Measurements from ENCODE around the gene TSKU.

TSKU gene

DNA sequence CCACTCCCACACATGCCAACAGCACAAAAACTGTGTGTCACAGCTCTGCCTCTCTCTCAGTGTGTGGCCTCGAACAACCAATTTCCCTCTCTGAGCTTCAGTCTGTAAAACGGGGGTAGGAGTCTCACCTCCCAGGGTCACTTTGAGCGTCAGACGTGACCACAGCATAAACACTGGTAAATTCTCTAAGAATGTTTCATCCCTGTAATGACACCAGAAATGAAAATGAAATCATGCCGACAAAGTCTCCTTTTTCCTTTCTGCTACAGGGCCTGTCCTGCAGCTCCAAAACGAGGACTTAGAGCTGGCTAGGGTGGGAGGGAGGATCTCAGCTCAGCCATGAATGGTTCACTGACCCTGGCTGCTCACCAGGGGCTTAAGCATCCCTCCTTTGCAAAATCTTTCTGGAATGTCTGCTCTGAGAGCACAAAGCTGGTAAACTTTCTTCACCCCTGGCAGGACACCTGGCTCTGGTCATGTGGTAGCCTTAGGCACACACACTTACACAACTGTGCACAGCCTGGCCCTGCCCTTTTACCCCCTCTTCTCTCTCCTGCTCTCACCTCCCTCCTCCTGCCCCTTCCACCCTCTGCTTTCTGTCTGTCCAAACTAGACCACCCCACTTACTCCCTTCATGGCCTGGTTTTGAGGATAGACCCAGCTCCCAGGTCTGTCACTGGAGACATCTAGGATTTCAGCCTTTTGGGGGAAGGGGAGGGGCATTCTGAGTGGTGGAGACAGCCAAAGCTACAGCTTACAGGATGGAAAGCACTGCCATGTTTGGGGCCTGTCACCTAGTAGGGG is 12.3 kb upstream of the TSKU start:
- DNase-seq (ENCODE audit: low spot score) = no peak

DNA sequence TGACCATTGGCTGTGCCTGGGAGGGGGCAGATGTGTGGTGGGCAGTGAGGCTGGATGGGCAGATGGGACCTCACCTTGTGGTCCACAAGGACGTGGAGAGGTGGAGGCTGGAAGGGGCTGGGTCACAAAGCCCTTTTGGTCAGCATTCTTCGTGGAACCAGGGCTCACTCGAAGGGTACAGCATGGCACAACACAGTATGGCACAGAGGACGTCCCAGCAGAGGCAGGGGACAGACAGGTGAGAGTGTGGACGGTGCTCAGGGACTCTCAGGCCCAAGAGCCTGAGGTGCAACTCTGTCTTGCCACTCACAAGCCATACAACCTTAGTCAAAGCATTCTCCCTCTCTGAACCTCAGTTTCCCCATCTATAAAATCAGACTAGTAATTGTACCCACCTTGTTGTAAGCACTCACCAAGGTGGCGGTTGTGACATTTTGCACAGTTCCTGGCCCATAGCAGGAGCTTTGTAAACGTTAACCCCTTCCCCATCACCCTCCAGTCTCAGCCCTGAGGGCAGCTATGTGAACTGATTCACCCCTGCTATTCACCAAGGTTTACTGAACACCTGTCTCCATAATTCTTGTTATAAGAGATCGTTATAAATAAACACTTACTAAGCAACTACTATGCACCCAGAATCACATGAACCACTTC is 11.6 kb upstream of the TSKU start:
- no peak for DNase-seq (ENCODE audit: low spot score)

DNA sequence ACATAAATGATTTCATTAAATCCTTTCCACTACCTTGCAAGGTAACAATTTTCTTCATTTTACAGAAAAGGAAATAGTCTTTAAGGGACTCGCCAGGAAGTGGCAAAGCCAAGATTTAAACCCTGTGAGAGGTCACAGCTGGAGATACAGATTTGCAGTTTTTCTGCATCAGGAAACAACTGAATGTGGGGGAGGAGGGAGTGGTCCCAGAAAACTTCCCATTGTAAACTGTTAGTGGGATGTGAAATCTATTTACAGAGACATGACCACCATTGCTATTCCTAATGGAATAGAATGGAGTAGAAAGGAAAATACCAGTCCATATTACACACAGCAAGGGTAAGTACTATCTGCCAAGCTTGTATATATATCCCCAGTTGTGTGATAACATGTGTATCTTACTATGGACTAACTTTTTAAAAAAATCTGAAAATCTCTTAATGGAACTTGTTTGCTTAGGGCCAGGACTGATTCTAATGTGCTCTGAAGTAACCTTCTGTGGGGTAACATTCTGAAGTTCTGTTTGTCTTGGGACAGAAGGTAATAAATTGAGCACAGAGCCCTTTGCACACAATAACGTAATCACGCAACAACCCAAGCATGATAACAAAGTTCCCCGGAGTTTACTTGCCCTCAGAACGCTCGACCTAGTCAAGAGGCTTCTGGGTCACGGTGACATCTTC is 10.9 kb upstream of the TSKU start:
- no peak for DNase-seq (ENCODE audit: low spot score)

DNA sequence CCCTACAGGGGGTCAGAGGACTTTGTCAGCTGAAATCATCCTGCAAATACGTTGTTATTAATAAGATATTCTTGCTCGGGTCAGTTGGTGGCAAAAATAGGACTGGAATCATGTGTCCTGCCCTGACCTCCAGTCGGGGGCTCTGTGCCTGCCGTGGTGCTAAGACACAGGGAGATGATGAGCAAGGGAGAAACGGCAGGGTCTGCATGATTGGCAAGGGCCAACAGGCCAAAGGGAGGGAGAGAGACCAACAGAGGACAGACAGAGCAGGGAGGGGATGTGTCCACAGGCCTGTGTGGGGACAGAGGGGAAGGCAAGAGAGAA is 10.4 kb upstream of the TSKU start:
- DNase-seq (ENCODE audit: low spot score) = no peak

DNA sequence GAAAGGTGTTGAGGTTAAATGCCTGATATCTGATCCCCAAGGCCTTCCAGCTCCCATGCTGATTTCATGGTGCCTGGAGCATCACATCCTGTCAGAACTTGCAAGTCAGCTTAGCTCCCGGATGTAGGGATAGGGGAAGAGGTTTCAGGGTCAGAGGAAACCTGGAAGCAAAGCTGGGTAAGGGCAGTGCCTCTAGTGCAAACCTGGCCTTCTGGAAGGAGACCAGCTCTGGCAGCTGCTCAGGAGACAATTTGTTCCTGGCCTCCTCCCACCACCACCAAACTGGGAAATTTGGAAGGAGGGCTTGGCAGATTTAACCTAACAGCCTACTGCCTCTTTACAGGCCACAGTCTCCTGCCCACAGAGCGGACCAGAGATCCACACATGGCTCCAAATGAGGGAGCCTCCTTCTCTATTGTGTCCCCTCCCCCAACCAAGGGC is 9.2 kb upstream of the TSKU start:
- DNase-seq (ENCODE audit: low spot score) = no peak

DNA sequence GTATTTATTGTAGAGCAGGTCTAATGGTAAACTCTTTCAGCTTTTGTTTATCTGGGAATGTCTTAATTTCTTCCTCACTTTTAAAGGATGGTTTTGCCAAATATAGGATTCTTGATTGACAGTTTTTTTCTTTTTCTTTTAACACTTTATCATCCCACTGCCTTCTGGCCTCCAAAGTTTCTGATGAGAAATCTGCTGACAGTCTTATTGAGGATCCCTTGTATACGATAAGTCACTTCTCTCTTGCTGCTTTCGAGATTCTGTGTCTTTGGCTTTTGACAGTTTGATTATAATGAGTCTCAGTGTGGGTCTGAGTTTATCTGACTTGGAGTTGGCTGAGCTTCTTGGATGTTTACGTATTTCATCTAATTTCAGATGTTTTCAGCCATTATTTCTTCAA is 6.7 kb upstream of the TSKU start:
- no peak for DNase-seq (ENCODE audit: low spot score)

DNA sequence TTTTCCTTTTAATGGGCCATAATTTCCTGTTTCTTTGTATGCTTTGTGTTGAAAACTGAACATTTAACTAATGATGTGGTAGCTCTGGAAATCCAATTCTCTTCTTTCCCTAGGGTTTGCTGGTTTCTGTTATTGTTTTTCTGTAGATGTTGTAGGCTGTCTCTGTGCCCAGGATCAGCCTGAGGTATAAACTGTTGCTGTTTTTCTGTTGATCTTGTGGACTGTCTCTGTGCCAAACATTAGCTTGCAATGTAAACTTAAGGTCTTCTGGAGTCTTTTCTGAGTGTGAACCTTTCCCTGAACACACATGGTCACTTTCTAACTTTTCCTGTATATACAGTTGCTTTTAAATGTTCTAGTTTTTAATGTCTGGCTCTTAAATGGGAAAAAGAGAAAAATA is 5.9 kb upstream of the TSKU start:
- no peak for DNase-seq (ENCODE audit: low spot score)

DNA sequence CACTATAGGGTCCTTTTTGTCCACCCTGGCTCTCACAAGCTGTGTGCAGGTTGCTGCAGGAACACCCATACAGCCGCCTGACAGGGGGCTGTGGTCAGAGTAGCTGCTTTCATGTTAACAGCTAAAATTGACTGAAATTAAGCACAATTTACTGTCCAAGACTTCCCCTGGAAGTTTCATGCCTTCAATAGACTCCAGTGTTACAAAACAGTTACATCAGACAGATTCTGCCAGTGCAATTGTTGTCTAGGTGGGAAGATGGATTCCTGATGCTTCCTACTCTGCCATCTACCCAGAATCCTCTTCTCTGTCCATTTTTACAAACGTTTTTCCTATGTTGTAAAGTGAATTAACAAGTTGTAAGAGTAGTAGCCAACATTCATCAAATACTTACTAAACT is 5.3 kb upstream of the TSKU start:
- DNase-seq (ENCODE audit: low spot score) = no peak

DNA sequence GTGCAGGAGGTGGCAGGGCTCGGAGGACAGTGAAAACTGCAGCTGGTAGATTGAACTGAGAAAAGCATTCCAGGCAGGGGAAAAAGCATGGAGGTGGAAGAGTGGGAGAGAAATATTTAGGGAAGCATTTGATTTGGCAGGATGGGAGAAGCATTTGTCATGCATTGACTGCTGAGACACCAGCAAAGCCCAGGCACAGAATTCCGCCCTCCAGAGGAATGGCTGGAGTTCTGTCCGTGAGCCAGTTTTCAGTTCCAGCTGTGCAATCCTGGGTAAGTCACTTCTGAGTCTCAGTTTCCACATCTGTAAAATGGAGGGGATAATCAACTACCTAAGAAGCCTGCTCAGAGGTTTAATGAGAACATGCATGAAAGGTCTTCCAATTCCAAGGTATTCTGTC is 4.3 kb upstream of the TSKU start:
- DNase-seq (ENCODE audit: low spot score) = no peak

DNA sequence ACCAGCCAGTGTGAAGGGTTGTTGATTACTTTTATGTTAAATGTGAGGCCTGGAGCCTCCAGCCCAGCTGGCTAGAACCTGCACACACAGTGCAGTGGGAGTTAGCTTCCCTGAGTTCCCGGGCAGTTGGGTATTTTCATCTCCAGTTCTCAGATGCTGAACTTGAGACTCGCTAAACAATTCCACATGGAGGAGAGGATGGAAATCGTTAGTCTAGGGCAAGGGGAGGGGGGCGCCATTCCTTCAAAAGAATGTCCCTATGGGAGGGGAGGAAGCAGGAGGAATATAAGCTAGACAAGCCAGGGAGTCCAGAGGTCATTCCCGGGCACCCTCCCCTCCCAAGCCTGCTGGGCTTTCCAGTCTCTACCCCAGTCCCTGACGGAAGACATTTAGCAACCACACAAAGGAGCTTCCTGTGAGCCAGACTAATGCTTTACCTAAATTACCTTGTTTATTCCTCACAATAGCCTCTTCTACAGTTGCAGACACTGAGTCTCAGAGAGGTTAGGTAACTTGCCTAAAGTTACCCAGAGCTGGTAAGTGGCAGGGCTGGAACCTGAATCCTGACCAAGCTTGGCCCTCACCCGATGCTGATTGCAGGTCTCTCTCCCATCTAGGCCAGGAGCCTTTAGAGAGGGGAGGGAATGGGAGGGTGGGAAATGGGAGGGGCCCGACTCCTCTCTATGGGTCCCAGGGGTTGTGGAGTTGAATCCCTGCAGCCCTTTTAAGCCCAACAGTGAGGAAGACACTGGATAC is 1.9 kb upstream of the TSKU start:
- no peak for DNase-seq (ENCODE audit: low spot score)

DNA sequence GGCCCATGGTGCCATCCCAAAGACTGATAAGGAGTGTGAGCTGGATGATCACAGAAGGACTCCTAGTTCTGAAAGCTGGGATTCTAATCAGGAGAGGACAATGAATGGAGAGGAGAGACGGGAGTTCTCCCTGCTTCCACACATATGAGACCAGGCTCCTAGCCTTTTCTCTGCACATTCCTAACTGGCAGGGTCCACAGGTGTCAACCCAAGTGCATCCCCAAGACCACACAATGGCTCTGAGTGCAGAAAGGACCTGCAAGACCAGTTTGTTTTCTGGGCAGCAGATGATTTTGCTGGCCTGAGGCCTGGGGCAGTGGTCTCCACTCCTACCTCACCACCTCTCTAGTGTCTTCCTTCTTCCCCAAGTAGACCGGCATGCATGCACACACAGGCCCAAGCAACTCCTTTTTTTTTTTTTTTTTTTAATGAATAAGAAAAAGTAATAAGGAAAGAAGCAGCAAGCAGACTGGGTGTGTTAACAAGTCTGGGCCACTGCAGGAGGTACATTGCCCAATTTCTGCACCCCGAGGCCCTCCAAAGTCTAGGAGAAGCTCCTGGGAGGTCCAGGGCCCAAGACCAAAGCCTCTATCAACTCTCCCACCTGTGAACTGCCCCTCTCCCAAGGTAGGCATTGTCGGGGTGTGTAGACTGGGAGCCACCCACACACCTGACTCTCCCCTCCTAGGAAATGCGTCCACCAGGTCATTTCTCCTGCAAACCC is 1.2 kb upstream of the TSKU start:
- no peak for DNase-seq (ENCODE audit: low spot score)

DNA sequence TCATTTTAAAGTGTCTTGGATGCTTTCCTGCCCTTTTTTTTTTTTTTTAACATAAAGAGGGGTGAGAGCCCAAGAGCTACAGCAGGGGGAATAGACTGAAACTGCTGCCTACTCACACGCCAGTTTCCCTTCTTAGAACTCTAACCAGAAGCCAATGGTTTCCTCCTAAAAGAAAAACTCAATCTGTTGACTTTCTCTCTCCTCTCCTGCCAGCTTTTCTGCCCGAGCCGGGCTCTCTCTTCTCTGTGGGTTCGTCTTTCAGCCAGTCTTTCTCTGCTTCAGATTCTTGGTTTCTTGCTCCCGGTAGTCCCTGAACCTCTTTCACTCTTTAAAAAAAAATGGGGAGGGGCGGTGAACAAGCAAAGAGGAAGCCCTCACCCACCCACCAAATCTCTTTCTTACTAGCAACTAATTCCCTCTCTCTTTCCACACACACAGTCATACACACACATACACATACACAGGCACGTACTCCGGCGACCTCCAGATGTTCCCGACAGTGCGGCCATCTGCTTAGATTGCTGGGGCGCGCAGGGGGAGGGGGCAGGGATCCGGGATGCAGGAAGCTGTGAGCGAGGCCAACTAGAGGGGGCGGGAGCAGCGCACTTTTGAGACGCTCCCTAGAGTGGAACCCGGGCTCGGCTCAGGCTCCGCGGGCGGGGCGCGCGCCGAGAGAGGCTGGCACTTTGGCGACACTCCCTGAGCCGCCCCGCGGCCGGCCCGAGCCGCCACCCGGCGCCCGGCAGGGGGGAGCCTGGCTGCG is 444 bp upstream of the TSKU start:
- peak; percentile 90 for DNase-seq (ENCODE audit: low spot score)

DNA sequence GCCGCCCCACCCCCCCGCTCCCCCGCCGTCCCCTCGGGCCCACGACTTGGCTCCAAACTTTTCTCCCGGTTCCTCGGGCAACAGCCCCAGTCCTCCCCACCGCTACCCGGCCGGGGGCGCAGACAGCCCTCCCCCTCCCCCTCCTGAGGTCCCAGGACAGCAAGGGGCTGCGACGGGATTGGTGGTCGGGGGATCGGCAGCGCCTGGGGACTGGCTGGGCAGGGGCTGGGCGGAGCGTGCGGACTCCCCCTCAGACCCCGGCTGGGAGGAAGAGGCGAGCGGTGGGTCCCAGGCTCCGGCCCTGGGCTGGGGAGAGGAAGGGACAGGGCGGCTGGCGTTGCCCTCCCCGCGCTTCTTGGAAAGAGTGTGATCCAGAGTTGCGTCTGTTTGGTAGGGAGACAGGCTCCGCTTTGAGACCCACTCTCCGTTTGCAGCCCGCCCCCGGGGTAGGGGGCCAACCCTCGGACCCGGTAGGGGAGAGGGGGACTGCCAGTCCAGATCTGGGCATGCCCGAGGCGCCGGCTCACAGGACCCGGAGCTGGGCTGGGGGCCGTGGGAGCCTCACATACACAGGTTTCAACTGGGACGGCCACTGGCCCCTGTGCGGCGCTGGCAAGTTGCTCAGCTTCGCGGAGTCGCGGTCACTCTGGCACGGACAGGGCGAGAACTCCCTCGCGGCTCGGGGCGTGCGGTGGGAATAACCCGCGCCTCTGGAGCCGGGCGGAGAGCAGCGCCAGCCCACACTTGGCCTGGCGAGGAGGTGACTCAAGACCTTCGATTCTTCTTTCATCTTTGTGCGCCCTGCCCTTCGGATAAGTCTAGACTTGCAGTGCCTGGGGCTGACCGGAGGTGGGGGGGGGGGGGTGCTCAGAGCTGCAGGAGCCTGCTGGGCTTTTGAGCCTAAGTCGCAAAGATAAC is 999 bp downstream of the TSKU start:
- DNase-seq (ENCODE audit: low spot score) = peak; percentile 97

DNA sequence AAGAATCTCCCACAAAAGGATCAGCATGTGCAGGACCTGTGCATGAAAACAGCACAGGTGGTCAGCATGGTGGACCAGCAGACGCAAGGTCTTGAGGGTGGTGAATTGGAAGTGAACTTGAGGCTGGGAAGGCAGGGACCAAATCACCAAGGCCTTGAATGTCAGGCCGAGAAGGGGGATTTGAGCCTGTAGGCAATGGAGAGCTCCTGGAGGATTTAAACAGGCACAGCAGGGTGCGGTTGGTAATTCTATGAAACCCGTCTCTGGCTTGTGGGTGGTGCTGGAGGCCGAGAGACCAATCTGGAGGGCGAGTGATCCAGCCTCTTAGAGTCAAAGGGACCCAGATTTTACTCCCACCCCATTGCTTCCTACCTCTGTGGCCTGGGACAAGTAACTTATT is 2.4 kb downstream of the TSKU start:
- no peak for DNase-seq (ENCODE audit: low spot score)

DNA sequence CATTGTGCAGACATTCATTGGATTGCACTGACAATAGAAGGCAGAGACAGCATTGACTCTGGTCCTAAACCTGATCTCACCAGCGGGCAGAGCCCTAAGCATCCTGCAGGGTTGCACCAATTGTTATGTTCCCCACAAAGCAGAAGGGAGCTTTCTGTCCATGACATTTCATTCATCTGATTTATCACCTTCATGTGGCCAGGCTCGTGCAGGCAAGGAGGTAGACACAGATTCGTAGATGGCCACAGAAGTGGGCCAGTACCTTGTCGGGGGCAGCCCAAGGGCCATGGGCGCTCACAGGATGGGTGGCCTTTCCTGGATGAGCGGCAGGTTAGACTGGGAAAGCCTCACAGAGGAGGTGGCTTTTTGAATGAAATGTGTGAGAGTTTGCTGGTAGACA is 2.9 kb downstream of the TSKU start:
- DNase-seq (ENCODE audit: low spot score) = no peak

DNA sequence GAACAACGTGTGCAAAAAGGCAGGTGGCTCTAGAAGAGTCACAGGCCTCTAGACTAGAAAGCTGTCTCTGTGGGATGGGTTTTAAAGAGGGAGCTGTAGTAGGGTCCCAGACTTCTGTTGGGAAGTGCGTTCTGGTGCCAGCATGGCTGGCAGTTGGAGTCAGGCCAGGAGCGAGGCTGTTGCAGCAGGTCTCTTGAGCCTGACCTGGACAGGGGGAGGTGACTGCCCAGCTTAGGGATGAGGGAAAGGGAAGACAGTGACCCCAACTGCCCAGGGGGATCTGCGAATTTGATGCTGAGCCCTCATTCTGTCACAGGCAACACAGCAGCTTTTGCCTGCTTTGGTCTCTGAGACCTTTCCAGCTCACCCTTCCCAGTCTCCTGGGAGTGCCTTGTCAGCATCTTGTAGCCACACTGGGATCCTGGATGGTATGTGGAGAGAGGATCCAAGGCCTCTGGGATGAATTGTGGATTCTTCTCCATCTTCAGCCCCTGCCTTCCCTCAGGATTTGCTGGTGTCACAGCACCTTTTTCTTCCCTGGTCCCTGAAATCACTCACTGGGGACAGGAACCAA is 3.4 kb downstream of the TSKU start:
- no peak for DNase-seq (ENCODE audit: low spot score)

DNA sequence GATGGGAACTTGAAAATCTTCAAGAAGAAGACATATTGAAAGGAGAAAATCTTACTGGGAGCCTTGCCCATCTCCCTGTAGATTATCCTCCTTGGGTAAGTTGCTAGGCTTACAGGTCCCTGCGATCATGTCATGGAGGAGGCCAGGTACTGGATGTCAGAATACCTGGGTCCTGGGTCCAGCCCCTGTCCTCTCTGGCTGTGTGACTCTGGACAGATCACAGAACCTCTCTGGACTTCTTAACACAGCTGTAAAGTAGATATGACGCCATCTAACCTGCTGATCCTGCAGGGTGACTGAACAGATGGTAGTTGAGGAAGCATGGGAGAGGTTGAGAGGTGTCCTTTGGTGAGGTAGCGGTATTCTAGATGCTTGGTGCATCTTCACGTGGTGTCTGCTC is 4.1 kb downstream of the TSKU start:
- no peak for DNase-seq (ENCODE audit: low spot score)

DNA sequence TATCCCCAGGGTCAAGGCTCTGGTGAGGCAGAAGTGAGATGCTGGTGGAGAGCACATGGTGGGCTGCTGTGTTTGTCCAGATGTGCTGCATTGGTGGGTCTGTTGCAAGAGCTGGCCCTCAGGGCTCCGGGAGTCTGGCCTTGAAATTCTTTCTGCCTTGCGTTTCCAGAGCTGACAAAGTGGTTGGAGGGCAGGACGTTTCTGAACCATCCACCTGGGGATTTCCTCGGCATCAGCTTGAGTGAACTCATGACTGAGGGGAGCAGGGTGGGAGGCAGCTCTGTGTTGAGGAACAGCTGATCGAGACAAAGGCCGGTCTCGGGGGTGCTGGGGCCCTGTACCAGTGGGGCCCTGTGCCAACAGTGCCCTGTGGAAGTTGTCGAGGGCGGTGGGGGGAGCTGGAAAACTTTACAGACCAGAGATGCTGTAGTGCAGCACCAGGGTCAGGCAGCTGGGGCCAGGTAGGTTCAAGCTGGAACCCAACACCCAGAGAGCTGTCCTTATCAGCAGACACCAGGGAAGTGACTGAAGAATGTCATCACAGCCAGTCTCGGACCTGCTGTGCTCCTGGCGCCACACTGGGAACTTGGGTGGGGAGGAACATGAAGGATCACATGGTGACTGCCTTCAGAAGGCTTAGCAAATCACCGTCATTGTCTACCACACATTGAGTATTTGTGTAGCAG is 4.9 kb downstream of the TSKU start:
- DNase-seq (ENCODE audit: low spot score) = no peak

All from iPS-NIHi11 (cell line).